ENCODE measurements around the gene PTGFRN.
A peak's percentile ranks its signal among the peaks of the same experiment; 100 is the strongest.
"Not testable (repeated sequence)": the region's sequence is repeated elsewhere in the genome, so short reads cannot be mapped to it uniquely, and the experiment has no call there.

PTGFRN gene

DNA sequence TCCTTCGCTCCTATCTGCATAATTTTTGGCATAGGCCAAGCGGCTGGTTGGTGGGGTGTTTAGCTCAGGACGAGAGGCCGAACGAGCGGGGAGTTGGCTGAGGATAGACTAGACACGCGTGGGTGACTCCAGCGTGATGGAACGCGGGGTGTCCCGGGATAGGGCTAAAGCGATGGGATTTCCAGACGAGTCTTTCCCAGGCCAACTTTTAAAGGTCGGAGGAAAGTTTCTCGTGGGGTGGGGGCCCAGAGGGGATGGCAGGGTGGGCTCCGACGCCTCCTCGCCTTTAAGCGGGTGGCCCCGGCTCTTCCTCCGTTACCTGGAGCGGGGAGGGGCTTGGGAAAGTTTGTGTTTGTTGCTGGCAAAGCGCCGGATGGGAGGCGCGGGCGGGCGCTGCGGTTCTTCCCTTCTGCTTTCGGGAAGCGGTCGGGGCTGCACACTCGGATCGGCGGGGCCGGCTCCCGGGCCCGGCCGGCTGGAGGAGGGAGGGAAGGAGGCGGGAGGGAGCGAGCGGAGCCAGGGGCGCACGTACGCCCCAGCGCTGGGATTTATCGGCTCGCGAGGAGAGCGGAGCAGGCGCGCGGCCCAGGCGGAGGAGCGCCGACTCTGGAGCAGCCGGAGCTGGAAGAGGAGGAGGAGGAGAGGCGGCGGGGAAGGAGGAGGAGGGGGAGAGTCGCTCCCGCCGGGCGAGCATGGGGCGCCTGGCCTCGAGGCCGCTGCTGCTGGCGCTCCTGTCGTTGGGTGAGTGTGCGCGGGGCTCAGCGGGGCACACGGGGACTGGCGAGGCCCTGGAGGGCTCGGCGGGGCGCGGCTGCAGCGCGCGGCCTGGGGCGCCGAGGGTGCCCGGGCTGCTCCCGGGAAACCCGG lies at the start of gene PTGFRN:
PTGFRN (plus strand) TSS at position 405 of the 867 bp plus-strand sequence; CDS start at position 693, 288 bp downstream.
- DNase-seq: peak in 37 of 58 donors; percentile 9 to 75 (median 41)

GRCh38 chr1:116860167-116860566 lies 49.5 kb upstream of the PTGFRN start:
- not testable (repeated sequence) for DNase-seq

GRCh38 chr1:116861137-116861536 lies 48.6 kb upstream of the PTGFRN start:
- no peak for DNase-seq

- DNase-seq: not testable (repeated sequence)
These were observed 46.7 kb upstream of the PTGFRN start for GRCh38 chr1:116863031-116863430.

GRCh38 chr1:116866478-116866877 lies 43.2 kb upstream of the PTGFRN start:
- DNase-seq: not testable (repeated sequence)

DNA sequence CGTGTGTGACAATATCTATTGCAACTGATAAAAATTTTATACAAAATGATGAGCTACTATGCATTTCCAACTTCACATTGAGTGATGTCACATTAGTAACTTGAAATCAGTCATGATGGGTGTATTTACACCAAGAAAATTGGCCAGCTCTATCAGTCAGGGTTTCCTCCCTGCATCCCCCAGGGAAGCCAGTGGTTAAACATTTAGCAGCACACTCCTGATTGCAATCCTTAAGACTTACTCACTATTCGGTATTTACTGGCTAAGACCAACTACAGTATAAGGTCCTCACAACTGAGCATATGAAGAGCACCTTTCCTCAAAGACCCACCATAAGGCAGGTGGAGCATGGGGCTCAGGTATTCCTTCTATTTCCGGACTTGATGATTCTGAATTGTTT lies 41.3 kb upstream of the PTGFRN start:
- no peak for DNase-seq

GRCh38 chr1:116869611-116870010 lies 40.1 kb upstream of the PTGFRN start:
- DNase-seq: no peak

- no peak for DNase-seq
These were observed 39.4 kb upstream of the PTGFRN start for GRCh38 chr1:116870300-116870699.

- no peak for DNase-seq
These were observed 38.0 kb upstream of the PTGFRN start for GRCh38 chr1:116871779-116872146.

- DNase-seq: no peak
These were observed 35.9 kb upstream of the PTGFRN start for GRCh38 chr1:116873680-116874271.

GRCh38 chr1:116874733-116875249 lies 34.9 kb upstream of the PTGFRN start:
- DNase-seq: no peak

DNA sequence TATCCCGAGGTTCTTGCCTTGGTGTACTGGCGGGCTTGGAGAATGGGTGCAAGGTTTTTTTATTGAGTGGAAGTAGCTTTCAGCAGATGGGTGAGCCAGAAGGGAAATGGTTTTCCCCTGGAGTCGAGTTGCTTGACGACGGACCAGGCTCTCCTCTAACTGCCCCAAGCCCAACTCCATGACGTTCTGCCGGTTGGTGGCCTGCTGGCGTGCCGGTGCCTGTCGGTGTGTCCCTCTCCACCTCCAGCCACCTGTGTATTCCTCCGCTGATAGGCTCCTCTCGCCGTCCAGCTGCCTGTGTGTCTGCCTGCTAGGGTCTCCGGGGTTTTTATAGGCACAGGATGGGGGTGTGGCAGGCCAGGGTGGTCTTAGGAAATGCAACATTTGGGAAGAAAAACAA lies 34.3 kb upstream of the PTGFRN start:
- no peak for DNase-seq

DNA sequence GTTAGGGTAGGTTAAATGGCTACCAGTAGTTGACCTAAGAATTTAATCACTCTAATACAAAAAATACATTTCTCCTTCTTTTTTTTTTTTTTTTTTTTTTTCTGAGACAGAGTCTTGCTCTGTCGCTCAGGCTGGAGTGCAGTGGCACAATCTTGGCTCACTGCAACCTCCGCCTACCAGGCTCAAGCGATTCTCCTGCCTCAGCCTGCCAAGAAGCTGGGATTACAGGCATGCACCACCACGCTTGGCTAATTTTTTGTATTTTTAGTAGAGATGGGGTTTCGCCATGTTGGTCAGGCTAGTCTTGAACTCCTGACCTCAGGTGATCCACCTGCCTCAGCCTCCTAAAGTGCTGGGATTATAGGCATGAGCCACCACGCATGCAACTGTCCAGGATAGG lies 33.8 kb upstream of the PTGFRN start:
- not testable (repeated sequence) for DNase-seq

GRCh38 chr1:116877141-116877818 lies 32.4 kb upstream of the PTGFRN start:
- DNase-seq: peak in 5 of 58 donors; percentile 4 to 16 (median 9)

- DNase-seq: peak in 27 of 58 donors; percentile 6 to 55 (median 26)
These were observed 30.8 kb upstream of the PTGFRN start for GRCh38 chr1:116878804-116879477.

- peak in 3 of 58 donors; percentile 29 to 45 (median 32) for DNase-seq
These were observed 30.1 kb upstream of the PTGFRN start for GRCh38 chr1:116879478-116880133.

GRCh38 chr1:116880917-116881316 lies 28.8 kb upstream of the PTGFRN start:
- no peak for DNase-seq

DNA sequence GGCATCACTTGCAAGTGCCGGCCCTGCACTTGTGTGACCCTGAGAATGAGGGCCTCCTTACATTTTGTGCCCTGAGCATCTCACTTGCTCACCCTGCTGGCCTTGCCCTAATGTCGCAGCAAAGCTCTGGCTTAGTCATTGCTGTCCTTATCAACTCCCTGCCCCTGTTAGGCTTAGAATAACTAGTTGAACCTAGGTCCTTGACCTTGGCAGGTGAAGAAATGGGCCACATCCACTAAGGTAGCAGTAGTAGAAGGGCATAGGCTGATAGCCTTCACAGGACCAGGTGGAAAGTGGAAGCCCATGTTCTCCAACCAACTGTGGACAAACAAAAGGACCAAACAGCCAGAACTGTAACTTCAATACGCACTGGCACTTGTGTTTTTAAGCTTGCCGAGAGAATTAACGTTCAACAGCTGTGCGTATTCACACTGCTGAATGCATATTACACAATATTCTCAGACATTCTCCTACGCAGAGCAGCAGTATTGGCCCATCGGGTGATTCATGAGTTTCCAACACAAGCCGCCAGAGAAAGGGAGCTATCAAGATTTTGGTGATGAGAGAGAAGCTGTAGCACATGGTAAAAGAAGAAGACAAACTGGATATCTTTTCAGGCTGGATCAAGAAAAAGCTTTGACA lies 27.7 kb upstream of the PTGFRN start:
- peak in 30 of 58 donors; percentile 4 to 82 (median 20) for DNase-seq

DNA sequence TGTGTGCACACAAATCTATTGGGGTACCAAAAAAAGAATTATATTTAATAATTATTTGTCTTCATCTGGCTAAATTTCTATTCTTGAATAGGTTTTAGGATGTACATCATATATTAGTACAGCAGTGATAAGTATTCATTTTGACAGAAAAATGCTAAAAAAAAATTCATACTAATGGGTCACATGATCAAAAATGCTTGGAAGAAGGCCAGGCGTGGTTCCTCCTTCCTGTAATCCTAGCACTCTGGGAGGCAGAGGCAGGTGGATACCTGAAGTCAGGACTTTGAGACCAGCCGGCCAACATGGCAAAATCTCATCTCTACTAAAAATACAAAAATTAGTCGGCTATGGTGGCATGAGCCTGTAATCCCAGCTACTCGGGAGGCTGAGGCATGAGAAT lies 26.9 kb upstream of the PTGFRN start:
- DNase-seq: no peak

- no peak for DNase-seq
These were observed 23.3 kb upstream of the PTGFRN start for GRCh38 chr1:116886291-116886878.
